ENCODE data around the gene KCNT2.

Gene KCNT2

DNA sequence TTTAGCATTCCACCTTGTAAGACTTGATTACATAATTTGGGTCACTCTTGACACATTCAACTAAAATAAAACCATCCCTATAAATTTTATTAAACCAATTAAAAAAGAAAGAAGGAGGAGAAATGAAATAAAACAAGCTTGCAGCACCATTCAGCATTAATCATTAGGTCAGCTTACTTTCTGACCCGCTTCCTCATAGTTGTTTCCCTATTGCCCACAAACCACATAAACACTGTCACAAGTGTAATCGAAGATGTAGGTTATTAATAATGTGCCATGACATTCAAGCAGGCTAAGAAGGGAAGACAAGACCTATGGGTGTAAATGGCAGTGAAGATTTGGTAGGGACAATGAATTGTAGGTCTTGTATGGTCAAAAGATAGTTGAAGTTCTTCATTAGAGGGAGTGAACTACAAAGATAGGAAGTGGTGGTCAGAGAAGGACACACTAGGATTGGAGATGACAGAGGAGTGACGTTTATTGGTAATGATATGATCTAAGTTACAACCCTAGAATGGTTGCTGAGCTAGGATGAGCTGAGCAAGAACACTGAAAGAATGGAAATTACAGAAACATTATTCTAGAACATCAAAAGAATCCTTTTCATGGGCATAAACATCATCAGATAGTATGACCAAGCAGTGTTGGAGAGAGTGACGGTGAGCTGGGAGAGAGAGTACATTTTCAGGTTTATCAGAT is 231.5 kb downstream of the KCNT2 start:
- Histone ChIP-seq H3K9me3 (no peaks in the 10 kb centered on the region), H3K27ac (no peak overlapping the region), H3K4me3 (ENCODE audit: low read depth in 1 of 2, low read length in 1 of 2) (no peak overlapping the region), H3K27me3 (no peaks in the 10 kb centered on the region), H3K36me3 (no peaks in the 10 kb centered on the region), H3K4me1 (ENCODE audit: control insufficient read depth in 1 of 2, insufficient read depth in 1 of 2, low read depth in 1 of 2, low read length in 1 of 2) (no peaks in the 10 kb centered on the region)
- TF ChIP-seq, protein P1, sequence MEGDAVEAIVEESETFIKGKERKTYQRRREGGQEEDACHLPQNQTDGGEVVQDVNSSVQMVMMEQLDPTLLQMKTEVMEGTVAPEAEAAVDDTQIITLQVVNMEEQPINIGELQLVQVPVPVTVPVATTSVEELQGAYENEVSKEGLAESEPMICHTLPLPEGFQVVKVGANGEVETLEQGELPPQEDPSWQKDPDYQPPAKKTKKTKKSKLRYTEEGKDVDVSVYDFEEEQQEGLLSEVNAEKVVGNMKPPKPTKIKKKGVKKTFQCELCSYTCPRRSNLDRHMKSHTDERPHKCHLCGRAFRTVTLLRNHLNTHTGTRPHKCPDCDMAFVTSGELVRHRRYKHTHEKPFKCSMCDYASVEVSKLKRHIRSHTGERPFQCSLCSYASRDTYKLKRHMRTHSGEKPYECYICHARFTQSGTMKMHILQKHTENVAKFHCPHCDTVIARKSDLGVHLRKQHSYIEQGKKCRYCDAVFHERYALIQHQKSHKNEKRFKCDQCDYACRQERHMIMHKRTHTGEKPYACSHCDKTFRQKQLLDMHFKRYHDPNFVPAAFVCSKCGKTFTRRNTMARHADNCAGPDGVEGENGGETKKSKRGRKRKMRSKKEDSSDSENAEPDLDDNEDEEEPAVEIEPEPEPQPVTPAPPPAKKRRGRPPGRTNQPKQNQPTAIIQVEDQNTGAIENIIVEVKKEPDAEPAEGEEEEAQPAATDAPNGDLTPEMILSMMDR (IDR thresholded peaks at IDR 0.05): no peak

DNA sequence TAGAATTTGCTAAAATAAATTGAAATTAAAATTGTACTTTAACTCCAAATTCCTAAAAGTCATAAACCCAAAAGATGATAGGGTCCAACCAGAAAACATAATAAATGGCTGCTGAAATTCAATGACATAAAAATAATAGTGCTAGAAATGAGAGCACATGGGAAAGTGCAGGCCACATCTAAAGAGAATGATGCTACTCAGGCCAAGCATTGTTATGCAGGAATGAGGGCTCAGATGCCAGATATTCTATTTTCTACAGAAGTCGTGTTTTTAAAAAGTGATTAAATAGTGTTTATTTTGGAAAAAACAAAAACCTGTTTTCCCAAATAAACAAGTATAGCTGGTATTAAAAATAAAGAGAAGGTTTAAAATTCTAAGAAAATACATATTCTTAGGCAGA is 234.4 kb downstream of the KCNT2 start:
- Histone ChIP-seq H3K27ac (no peak overlapping the region), H3K27me3 (no peaks in the 10 kb centered on the region), H3K9me3 (no peaks in the 10 kb centered on the region), H3K36me3 (no peaks in the 10 kb centered on the region), H3K4me3 (ENCODE audit: low read depth in 1 of 2, low read length in 1 of 2) (no peak overlapping the region), H3K4me1 (ENCODE audit: control insufficient read depth in 1 of 2, insufficient read depth in 1 of 2, low read depth in 1 of 2, low read length in 1 of 2) (no peaks in the 10 kb centered on the region)
- TF ChIP-seq, protein P1 (IDR thresholded peaks at IDR 0.05): no peak

DNA sequence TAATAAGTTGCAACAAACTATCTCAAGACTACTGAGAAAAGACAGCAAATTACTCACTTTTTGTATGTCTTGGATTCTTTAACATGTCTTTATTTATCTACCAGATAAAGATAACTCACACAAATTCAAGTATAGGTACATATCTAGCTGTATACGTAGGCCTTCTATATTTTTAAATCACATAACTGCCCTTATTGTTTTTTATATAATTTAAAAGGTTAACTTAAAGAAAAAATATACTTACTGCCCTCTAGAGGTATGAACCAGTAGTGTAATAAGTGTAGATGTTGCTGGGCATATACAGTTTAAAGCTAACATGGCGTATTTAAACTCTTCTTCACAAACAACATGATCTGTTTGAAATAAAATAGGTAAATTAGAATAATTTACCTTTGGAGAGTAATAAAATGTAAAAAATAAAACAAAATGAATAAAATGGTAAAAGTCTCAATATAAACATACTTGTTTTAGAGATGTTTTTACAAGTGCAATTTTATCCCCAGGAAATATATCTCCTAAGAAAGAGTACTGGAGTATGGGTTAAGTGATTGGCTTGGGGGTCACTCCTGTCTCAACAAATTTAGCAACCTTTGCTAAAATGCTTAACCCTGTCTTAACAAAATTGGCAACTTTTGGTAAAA is 235.2 kb downstream of the KCNT2 start:
- TF ChIP-seq, protein P1 (IDR thresholded peaks at IDR 0.05): no peak
- Histone ChIP-seq H3K27me3 (no peaks in the 10 kb centered on the region), H3K9me3 (no peaks in the 10 kb centered on the region), H3K4me3 (ENCODE audit: low read depth in 1 of 2, low read length in 1 of 2) (no peak overlapping the region), H3K27ac (no peak overlapping the region), H3K4me1 (ENCODE audit: control insufficient read depth in 1 of 2, insufficient read depth in 1 of 2, low read depth in 1 of 2, low read length in 1 of 2) (no peaks in the 10 kb centered on the region), H3K36me3 (no peaks in the 10 kb centered on the region)

DNA sequence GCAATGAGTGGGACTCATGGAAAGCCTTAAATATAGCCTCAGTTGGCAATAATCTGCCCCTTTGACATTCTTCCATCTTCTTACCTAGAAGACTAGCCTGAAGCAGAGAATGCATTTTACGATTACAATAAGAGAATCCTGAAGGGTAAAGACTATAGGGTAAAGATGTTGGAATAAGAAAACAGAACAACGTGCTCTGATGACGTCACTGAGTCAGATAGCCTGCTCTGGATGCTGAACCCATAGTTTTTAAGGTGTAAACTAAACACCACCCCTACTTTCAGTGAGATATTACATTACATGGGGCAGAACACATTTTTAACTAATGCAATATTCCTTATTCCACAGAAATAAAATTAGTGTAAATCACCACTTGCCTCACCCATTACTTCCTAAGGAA is 240.4 kb downstream of the KCNT2 start:
- Histone ChIP-seq H3K36me3 (no peaks in the 10 kb centered on the region), H3K4me1 (ENCODE audit: control insufficient read depth in 1 of 2, insufficient read depth in 1 of 2, low read depth in 1 of 2, low read length in 1 of 2) (peaks cover 0 to 8% of the 10 kb centered on the region in 2 experiments), H3K9me3 (no peaks in the 10 kb centered on the region), H3K27me3 (no peaks in the 10 kb centered on the region), H3K27ac (no peak overlapping the region), H3K4me3 (ENCODE audit: low read depth in 1 of 2, low read length in 1 of 2) (no peak overlapping the region)
- TF ChIP-seq, protein P1 (IDR thresholded peaks at IDR 0.05): no peak

DNA sequence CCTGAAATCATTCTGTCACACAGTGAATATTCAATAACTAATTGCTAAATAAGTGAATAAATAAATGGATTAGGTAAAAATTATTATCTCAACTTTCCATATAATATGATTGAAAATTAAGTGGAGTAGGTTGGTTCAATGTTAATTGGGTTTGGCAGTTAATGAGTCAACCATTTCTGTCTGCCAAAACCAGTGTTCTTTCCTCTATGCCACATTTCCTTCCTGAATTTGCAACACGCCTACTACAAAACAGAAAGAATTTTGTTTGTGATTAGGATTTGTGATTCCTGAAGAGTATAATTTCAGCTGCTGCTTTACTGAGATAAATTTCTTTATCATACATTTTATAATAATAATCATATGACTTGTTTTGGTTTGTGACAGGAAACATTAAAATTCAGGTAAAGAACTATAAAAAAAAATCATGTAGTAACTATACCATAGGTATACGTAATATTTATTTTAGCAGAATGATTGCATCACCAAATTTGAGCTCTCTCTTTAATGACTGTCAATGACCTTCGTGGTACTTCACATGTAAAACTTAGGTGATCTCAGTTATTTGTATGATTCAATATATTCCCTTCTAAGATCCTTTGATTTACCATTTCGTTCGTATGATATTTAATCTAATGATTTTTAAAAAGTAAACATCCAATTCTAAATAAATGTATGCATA is 241.3 kb downstream of the KCNT2 start:
- H3K36me3 ChIP-seq: no peaks in the 10 kb centered on the region
- H3K9me3 ChIP-seq: no peaks in the 10 kb centered on the region
- H3K4me3 ChIP-seq (ENCODE audit: low read depth in 1 of 2, low read length in 1 of 2): no peak overlapping the region
- no peaks in the 10 kb centered on the region for H3K27me3 ChIP-seq
- peaks cover 0 to 8% of the 10 kb centered on the region in 2 experiments for H3K4me1 ChIP-seq (ENCODE audit: control insufficient read depth in 1 of 2, insufficient read depth in 1 of 2, low read depth in 1 of 2, low read length in 1 of 2)
- no peak overlapping the region for H3K27ac ChIP-seq
- TF ChIP-seq, protein P1 (IDR thresholded peaks at IDR 0.05): no peak

Measured in neutrophil (primary cell).